Spinal cord (tissue), 10 donors: ENCODE results near the gene DGKZ. TPM values are rescaled to one million over a fixed set of nuclear protein-coding genes. Genes with fewer than 3 reads are reported as not detected.

ENCODE experiments used
- DNase-seq, 6 donors: peaks; one replicate each; pipeline versions ENCODE4 v3.0.0 to v3.0.0-alpha.2; 2013 to 2015; ENCODE audit warnings: low spot score in 6 of 6, low read depth in 4 of 6
- H3K27ac ChIP-seq: one replicate; pipeline ENCODE4 v1.5.1; 2013; ENCODE audit warnings: low read depth, low read length, control low read depth
- H3K27me3 ChIP-seq: one replicate; pipeline ENCODE4 v1.6.1; 2013; ENCODE audit warnings: low read length; ENCODE audit not compliant: control insufficient read depth, insufficient read depth
- H3K36me3 ChIP-seq: one replicate; pipeline ENCODE4 v1.6.1; 2013; ENCODE audit warnings: low read length; ENCODE audit not compliant: control insufficient read depth, insufficient read depth
- H3K4me1 ChIP-seq: one replicate; pipeline ENCODE4 v1.6.1; 2013; ENCODE audit warnings: low read length; ENCODE audit not compliant: control insufficient read depth, insufficient read depth
- H3K4me3 ChIP-seq: one replicate; pipeline ENCODE4 v1.5.1; 2013; ENCODE audit warnings: low read depth, low read length, control low read depth
- H3K9me3 ChIP-seq: one replicate; pipeline ENCODE4 v1.6.1; 2013; ENCODE audit warnings: low read length; ENCODE audit not compliant: control insufficient read depth, insufficient read depth
- WGBS: methylation state at CpG from one replicate; pipeline ENCODE4 v1.1.5; 2013; ENCODE audit warnings: missing lambda C conversion rate; ENCODE audit not compliant: insufficient coverage; 5-methylcytosine and 5-hydroxymethylcytosine counted together
- polyA plus RNA-seq, 2 donors: library from polyadenylated mRNA; unstranded; fragments of 120-200 nt; gene quantifications; one replicate each; pipeline ENCODE4 v1.2.1, GENCODE V29; 2013; ENCODE audit not compliant: insufficient read length in 2 of 2
- total RNA-seq, 2 donors: library from RNA; depleted of rRNA in 1 of 2; stranded (reverse); fragments of 120-200 nt in 1 of 2; fragments of >200 nt in 1 of 2; gene quantifications; one replicate each; pipeline versions ENCODE4 v1.2.3 to v1.2.4, GENCODE V29; 2013 to 2014
- donor health status: healthy.

DGKZ gene
- total and polyA plus RNA-seq, 4 donors = 27.1 to 83.2 (median 53.9) TPM

DNA sequence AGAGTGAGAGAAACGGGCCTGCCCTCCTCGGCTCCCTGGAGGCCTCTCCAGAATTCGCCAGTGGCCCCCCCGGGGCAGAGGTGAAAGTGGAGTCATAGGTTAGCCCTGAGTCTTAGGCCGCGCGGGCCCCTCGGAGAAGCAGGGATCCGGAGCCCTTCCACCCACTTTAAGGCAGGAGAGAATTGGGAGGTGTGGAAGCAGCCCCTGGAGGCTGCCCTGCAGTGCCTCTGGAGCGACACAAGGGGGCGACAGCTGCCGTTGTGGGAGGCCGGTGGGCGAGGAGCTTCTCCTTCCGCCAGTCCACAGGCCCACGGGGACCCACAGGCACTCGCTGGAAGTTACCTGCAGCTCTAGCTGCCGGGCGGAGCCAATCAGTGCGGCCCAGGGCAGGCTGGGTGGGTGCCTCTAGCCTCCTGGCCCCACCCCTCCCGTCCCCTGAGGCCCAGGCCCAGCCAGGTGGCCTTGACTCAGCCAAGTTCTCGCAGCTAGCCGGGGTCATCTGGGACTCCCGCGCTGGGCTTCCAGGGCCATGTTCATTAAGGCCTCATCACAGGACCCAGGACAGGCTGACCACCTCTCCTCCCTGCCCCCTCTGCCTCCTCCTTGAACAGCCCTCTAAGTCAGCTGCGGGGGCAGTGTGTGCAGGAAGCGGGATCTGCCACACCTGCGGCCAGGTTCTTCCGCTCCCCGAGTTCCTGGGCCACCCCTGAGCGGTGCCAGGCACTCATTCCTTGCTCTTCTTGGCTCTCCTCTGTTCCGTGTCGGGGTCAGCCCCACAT is 5.0 kb downstream of the DGKZ start:
- DNase-seq = no peak
- peaks cover 48% of the 10 kb centered on the region for H3K4me1 ChIP-seq
- 52% methylated on average over 32 of the region's 33 CpGs for WGBS
- H3K27me3 ChIP-seq = no peaks in the 10 kb centered on the region
- H3K4me3 ChIP-seq = no peak overlapping the region
- H3K27ac ChIP-seq = no peak overlapping the region
- H3K9me3 ChIP-seq = no peaks in the 10 kb centered on the region
- H3K36me3 ChIP-seq = peaks cover 40% of the 10 kb centered on the region

- Histone ChIP-seq H3K9me3 (no peaks in the 10 kb centered on the region), H3K4me3 (no peak overlapping the region), H3K4me1 (peaks cover 38% of the 10 kb centered on the region), H3K27me3 (no peaks in the 10 kb centered on the region), H3K36me3 (peaks cover 45% of the 10 kb centered on the region), H3K27ac (no peak overlapping the region)
- WGBS = 26% methylated on average over 7 of the region's 9 CpGs
- no peak for DNase-seq
Observed at GRCh38 chr11:46353698-46354097, 6.4 kb downstream of the DGKZ start.

DNA sequence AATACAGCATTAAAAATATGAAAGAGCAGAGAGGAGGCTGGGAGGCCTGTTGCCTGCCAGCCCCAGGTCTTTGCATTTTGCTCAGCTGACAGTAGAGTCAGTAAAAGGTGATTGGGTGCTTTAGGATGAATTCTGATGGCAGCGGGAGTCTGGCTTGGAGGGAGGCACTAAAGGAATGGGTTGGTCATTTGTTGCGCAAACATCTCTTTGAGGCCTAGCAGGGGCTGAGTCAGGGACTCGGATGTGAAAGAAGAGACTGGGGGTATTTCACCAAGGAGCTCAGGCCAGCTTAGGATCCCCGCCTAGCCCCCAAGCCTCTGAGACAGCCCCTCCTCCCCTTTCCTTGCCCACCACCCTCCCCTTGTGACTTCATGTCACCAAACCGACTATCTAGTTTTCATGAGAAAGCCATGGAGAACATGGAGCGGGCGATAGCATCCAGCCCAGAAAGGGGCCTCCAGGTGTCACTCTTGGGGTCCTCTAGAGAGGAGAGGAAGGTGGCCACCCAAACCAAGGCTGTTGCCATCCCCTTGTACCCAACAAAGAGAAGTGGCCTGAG is 9.7 kb downstream of the DGKZ start:
- H3K4me1 ChIP-seq = peaks cover 31% of the 10 kb centered on the region
- WGBS = 56% methylated on average over 1 of the region's 7 CpGs
- H3K27ac ChIP-seq = no peak overlapping the region
- no peak overlapping the region for H3K4me3 ChIP-seq
- no peaks in the 10 kb centered on the region for H3K9me3 ChIP-seq
- peaks cover 37% of the 10 kb centered on the region for H3K36me3 ChIP-seq
- no peak for DNase-seq
- no peaks in the 10 kb centered on the region for H3K27me3 ChIP-seq

DNA sequence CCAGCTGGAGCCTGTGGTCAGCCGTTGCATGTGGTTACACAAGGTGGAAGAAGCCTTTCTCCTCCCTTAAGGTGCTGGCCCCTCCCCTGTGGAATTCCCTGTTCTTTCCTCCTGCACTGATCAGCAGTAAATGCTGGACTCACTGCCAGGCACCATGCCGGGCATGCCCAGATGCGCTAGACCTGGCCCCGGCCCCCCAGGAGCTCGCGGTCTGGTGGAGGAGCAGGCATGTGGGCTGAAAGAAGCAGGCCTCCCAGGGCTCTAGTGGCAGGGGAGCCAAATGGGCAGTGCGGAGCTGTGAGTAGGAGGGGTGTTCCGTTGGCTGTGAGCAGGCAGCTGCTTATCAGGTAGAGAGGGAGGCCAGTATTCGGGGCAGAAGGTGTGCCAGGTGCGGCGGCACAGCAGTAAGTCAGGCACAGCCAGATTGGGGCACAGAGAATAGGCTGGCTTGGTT is 10.2 kb downstream of the DGKZ start:
- no peaks in the 10 kb centered on the region for H3K27me3 ChIP-seq
- DNase-seq = no peak
- 80% methylated on average over 11 of the region's 11 CpGs for WGBS
- peaks cover 37% of the 10 kb centered on the region for H3K36me3 ChIP-seq
- H3K4me3 ChIP-seq = no peak overlapping the region
- no peak overlapping the region for H3K27ac ChIP-seq
- H3K4me1 ChIP-seq = peaks cover 31% of the 10 kb centered on the region
- no peaks in the 10 kb centered on the region for H3K9me3 ChIP-seq

- H3K4me3 ChIP-seq = no peak overlapping the region
- peaks cover 35% of the 10 kb centered on the region for H3K4me1 ChIP-seq
- peaks cover 45% of the 10 kb centered on the region for H3K36me3 ChIP-seq
- WGBS = no CpG with 5 or more reads among the region's 1 CpG
- no peaks in the 10 kb centered on the region for H3K27me3 ChIP-seq
- DNase-seq = no peak
- H3K9me3 ChIP-seq = no peaks in the 10 kb centered on the region
- no peak overlapping the region for H3K27ac ChIP-seq
Observed at GRCh38 chr11:46359953-46360352, 12.7 kb downstream of the DGKZ start.

GRCh38 chr11:46360878-46361277 is 13.6 kb downstream of the DGKZ start:
- Histone ChIP-seq H3K36me3 (peaks cover 50% of the 10 kb centered on the region), H3K27ac (no peak overlapping the region), H3K4me1 (peaks cover 35% of the 10 kb centered on the region), H3K4me3 (no peak overlapping the region), H3K9me3 (no peaks in the 10 kb centered on the region), H3K27me3 (no peaks in the 10 kb centered on the region)
- no peak for DNase-seq
- 86% methylated on average over 4 of the region's 7 CpGs for WGBS

- H3K27me3 ChIP-seq = no peaks in the 10 kb centered on the region
- H3K4me1 ChIP-seq = peaks cover 35% of the 10 kb centered on the region
- no peaks in the 10 kb centered on the region for H3K9me3 ChIP-seq
- H3K4me3 ChIP-seq = peak overlapping the region; percentile 10
- H3K36me3 ChIP-seq = peaks cover 51% of the 10 kb centered on the region
- peak in 2 of 6 donors; percentile 43 to 56 for DNase-seq
- WGBS = 42% methylated on average over 25 of the region's 26 CpGs
- H3K27ac ChIP-seq = no peak overlapping the region
Observed at GRCh38 chr11:46361283-46362155, 14.3 kb downstream of the DGKZ start.

DNA sequence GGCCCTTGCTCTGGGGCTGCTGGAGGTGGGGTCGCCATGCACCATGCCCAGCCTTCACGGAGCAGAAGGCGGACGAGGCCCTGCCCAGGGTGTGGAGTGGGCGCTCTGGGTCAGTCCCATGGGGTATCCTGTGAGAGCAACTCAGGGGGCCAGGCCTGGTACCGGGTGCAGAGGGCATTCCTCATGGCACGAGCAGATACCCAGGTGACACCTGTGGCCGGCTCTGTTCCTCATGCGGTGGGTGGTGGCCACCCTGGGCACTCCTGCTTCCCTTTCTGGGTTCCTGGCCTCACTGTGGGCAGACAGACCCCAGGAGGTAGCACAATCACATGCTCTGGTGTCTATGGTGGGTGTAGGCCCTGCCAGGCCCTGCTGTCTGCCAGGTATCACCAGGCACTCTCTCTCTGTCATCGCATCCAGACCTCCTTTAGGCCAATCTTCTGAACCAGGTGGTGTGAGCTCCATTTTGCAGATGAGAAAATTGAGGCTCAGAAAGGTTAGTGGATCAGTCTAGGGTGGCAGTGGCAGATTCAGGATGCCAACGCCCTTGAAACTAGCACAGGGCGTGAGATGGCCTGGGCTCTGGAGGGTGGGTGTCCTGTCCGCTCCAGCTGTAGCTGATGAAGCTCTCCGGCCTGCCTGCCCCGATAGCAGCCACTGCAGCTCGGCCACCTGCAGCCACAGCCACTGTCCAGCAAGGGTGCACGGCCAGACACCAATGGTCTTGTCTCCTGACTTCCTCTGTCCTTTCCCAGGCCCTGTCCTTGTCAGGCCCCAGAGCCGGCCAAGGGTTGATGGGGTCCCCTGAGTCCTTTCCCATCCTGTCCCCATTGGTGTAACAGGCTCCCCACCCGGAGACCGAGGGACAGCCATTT is 15.1 kb downstream of the DGKZ start:
- WGBS = 86% methylated on average over 20 of the region's 20 CpGs
- no peaks in the 10 kb centered on the region for H3K9me3 ChIP-seq
- H3K27ac ChIP-seq = no peak overlapping the region
- DNase-seq = no peak
- no peaks in the 10 kb centered on the region for H3K27me3 ChIP-seq
- peaks cover 57% of the 10 kb centered on the region for H3K36me3 ChIP-seq
- no peak overlapping the region for H3K4me3 ChIP-seq
- H3K4me1 ChIP-seq = peaks cover 42% of the 10 kb centered on the region

DNA sequence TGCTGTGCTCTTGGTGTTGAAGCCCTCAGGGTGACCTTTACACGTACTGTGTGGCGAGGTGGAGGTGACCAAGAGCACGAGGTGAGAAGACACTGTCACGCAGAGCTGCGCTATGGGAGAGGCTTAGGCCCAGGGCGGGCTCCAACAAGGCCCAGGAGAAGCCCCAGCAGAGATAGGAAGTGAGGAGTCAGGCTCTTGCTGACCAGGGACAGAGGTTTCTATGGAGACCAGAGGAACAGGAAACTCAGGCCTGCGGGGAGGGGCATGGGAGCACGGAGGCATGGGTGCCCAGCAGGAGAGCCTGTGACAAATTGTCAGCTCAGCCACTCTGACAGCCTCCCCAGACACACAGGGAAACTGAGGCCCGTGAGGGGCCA is 15.8 kb downstream of the DGKZ start:
- 50% methylated on average over 9 of the region's 9 CpGs for WGBS
- Histone ChIP-seq H3K9me3 (no peaks in the 10 kb centered on the region), H3K27me3 (no peaks in the 10 kb centered on the region), H3K4me1 (peaks cover 48% of the 10 kb centered on the region), H3K36me3 (peaks cover 59% of the 10 kb centered on the region), H3K4me3 (no peak overlapping the region), H3K27ac (no peak overlapping the region)
- no peak for DNase-seq
